ENCODE results near the gene COL6A3. TPM values are rescaled to one million over a fixed set of nuclear protein-coding genes. Genes with fewer than 3 reads are reported as not detected.
"Not testable (repeated sequence)": the region's sequence is repeated elsewhere in the genome, so short reads cannot be mapped to it uniquely, and the experiment has no call there.

COL6A3 gene
- total and polyA plus RNA-seq, 3 experiments from 2014 or later, result 0.56 to 9.5 (median 7.0) TPM

DNA sequence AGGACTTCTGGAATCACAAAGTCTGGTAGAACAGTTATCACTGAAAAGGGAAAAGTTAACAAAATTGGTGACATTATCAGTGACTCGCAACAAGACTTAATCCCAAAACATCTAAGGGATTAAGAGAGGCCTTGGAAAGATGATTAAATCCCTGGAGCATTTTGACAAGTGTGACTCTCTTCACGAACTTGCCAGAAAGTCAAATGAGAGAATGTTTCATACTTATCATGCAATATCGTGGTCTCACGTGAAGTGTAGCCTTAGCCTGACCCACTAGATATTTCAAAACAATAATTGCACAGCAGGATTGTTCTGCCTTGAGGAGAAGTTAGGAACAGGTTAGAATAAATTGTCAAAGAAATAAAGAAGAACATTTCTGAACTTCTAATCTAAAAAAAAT is 104.5 kb downstream of the COL6A3 start:
- Histone ChIP-seq H3K4me3 (ENCODE audit: low read length) (no peak overlapping the region), H3K4me1 (ENCODE audit: insufficient read depth, low read length) (no peaks in the 10 kb centered on the region), H3K27me3 (ENCODE audit: insufficient read depth, low read length, poor library complexity, severe bottlenecking) (no peaks in the 10 kb centered on the region), H3K27ac (ENCODE audit: low read depth, low read length) (no peak overlapping the region), H3K36me3 (ENCODE audit: insufficient read depth, low read length) (no peaks in the 10 kb centered on the region), H3K9me3 (ENCODE audit: low read length) (no peaks in the 10 kb centered on the region)
- Mint-ChIP-seq H3K27me3 (peaks cover 2 to 16% of the 10 kb centered on the region in 2 donors), H3K4me1 (no peaks in the 10 kb centered on the region), H3K36me3 (no peaks in the 10 kb centered on the region), H3K27ac (no peak overlapping the region), H3K4me3 (no peak overlapping the region), H3K9me3 (peaks cover 0 to 2% (median 0%) of the 10 kb centered on the region in 5 donors)
- POLR2A ChIA-PET, result no interaction called here
- CTCF ChIA-PET, result no interaction called here
- DNase-seq, result no peak

DNA sequence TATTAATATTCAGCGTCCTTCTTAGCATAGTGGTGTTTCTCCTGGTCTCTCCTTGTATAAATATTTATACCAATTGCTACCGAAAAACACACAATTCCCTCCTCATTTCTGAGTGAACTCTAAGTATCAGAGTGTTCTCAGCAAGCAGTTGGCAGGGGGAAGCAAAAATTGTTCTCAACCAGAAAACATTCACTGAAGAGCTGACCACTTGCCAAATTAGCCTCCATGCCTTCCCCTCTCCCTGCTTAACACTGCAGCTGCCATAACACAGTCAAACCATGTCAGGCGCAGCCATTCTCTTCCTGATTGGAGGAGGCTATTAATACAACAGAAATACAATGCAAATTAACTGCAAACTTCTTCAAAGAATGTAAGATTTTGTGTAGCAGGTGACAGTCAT is 105.0 kb downstream of the COL6A3 start:
- Histone ChIP-seq H3K9me3 (ENCODE audit: low read length) (no peaks in the 10 kb centered on the region), H3K27ac (ENCODE audit: low read depth, low read length) (no peak overlapping the region), H3K4me3 (ENCODE audit: low read length) (no peak overlapping the region), H3K4me1 (ENCODE audit: insufficient read depth, low read length) (no peaks in the 10 kb centered on the region), H3K27me3 (ENCODE audit: insufficient read depth, low read length, poor library complexity, severe bottlenecking) (no peaks in the 10 kb centered on the region), H3K36me3 (ENCODE audit: insufficient read depth, low read length) (no peaks in the 10 kb centered on the region)
- no peak overlapping the region for H3K4me3 Mint-ChIP-seq
- no peaks in the 10 kb centered on the region for H3K36me3 Mint-ChIP-seq
- no peak overlapping the region for H3K27ac Mint-ChIP-seq
- ChIA-PET POLR2A (no interaction called here), CTCF (no interaction called here)
- no peaks in the 10 kb centered on the region for H3K4me1 Mint-ChIP-seq
- peaks cover 2 to 16% of the 10 kb centered on the region in 2 donors for H3K27me3 Mint-ChIP-seq
- peaks cover 0 to 2% (median 0%) of the 10 kb centered on the region in 5 donors for H3K9me3 Mint-ChIP-seq
- DNase-seq, result no peak

GRCh38 chr2:237307474-237307873 is 106.5 kb downstream of the COL6A3 start:
- ChIA-PET POLR2A (no interaction called here), CTCF (no interaction called here)
- no peaks in the 10 kb centered on the region for H3K27me3 ChIP-seq (ENCODE audit: insufficient read depth, low read length, poor library complexity, severe bottlenecking)
- H3K4me3 ChIP-seq (ENCODE audit: low read length), result no peak overlapping the region
- no peak for DNase-seq
- Mint-ChIP-seq H3K36me3 (no peaks in the 10 kb centered on the region), H3K9me3 (peaks cover 0 to 4% (median 0%) of the 10 kb centered on the region in 5 donors), H3K4me1 (no peaks in the 10 kb centered on the region), H3K27ac (no peak overlapping the region), H3K4me3 (no peak overlapping the region), H3K27me3 (peaks cover 2 to 16% of the 10 kb centered on the region in 2 donors)
- no peaks in the 10 kb centered on the region for H3K9me3 ChIP-seq (ENCODE audit: low read length)
- H3K27ac ChIP-seq (ENCODE audit: low read depth, low read length), result no peak overlapping the region
- no peaks in the 10 kb centered on the region for H3K4me1 ChIP-seq (ENCODE audit: insufficient read depth, low read length)
- H3K36me3 ChIP-seq (ENCODE audit: insufficient read depth, low read length), result no peaks in the 10 kb centered on the region

DNA sequence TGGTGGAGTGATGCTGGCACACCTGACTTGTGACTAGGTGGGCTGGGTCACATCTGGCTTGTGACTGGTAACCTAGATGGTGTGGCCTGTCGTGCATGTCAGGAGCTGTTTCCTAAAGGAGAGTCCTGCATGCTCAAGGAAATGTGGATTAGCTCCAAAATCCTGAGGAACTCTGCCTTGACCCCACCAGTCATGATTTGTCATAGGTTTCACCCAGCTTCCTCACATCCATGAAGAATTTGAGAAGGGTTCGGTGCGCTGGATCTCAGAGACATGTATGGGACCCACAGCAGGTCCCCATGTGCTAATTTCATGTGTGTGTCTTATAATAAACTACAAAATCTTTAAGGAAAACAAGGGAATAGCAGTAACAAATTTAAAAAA is 107.2 kb downstream of the COL6A3 start:
- H3K27me3 Mint-ChIP-seq, result peaks cover 2 to 16% of the 10 kb centered on the region in 2 donors
- H3K27ac Mint-ChIP-seq, result no peak overlapping the region
- DNase-seq, result no peak
- Histone ChIP-seq H3K27ac (ENCODE audit: low read depth, low read length) (no peak overlapping the region), H3K27me3 (ENCODE audit: insufficient read depth, low read length, poor library complexity, severe bottlenecking) (no peaks in the 10 kb centered on the region), H3K4me3 (ENCODE audit: low read length) (no peak overlapping the region), H3K9me3 (ENCODE audit: low read length) (no peaks in the 10 kb centered on the region), H3K4me1 (ENCODE audit: insufficient read depth, low read length) (no peaks in the 10 kb centered on the region), H3K36me3 (ENCODE audit: insufficient read depth, low read length) (no peaks in the 10 kb centered on the region)
- ChIA-PET POLR2A (no interaction called here), CTCF (no interaction called here)
- peaks cover 0 to 4% (median 0%) of the 10 kb centered on the region in 5 donors for H3K9me3 Mint-ChIP-seq
- no peak overlapping the region for H3K4me3 Mint-ChIP-seq
- no peaks in the 10 kb centered on the region for H3K36me3 Mint-ChIP-seq
- H3K4me1 Mint-ChIP-seq, result no peaks in the 10 kb centered on the region

- Mint-ChIP-seq H3K4me1 (no peaks in the 10 kb centered on the region), H3K36me3 (no peaks in the 10 kb centered on the region), H3K9me3 (peaks cover 0 to 4% (median 0%) of the 10 kb centered on the region in 5 donors), H3K4me3 (no peak overlapping the region), H3K27ac (no peak overlapping the region), H3K27me3 (peaks cover 2 to 16% of the 10 kb centered on the region in 2 donors)
- Histone ChIP-seq H3K27ac (ENCODE audit: low read depth, low read length) (no peak overlapping the region), H3K4me3 (ENCODE audit: low read length) (no peak overlapping the region), H3K27me3 (ENCODE audit: insufficient read depth, low read length, poor library complexity, severe bottlenecking) (no peaks in the 10 kb centered on the region), H3K9me3 (ENCODE audit: low read length) (no peaks in the 10 kb centered on the region), H3K4me1 (ENCODE audit: insufficient read depth, low read length) (no peaks in the 10 kb centered on the region), H3K36me3 (ENCODE audit: insufficient read depth, low read length) (no peaks in the 10 kb centered on the region)
- POLR2A ChIA-PET, result no interaction called here
- CTCF ChIA-PET, result no interaction called here
- DNase-seq, result no peak
These were observed 107.7 kb downstream of the COL6A3 start for GRCh38 chr2:237306083-237306786.

DNA sequence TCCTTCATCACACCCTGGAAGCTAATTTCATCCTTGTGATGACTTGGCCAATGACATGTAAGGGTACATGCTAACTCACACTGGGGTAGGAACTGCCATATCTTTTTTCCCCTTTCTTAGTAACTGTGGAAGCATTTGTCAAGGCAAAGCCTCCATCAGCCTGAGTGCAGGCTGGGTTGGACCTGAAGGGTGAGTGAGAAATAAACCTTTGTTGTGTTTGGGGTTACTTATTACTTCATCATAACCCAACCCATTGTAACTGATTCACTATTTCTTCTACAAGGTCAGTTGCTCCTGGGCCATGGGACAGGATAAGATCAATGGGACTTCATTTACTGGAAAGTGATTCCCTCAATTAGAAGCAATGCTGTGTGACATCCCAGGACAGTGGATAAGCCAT is 108.4 kb downstream of the COL6A3 start:
- ChIA-PET CTCF (no interaction called here), POLR2A (no interaction called here)
- H3K4me3 ChIP-seq (ENCODE audit: low read length), result no peak overlapping the region
- Mint-ChIP-seq H3K27me3 (peaks cover 5 to 19% of the 10 kb centered on the region in 2 donors), H3K9me3 (peaks cover 0 to 4% (median 0%) of the 10 kb centered on the region in 5 donors), H3K36me3 (no peaks in the 10 kb centered on the region), H3K4me1 (no peaks in the 10 kb centered on the region), H3K27ac (no peak overlapping the region), H3K4me3 (no peak overlapping the region)
- no peaks in the 10 kb centered on the region for H3K9me3 ChIP-seq (ENCODE audit: low read length)
- no peaks in the 10 kb centered on the region for H3K36me3 ChIP-seq (ENCODE audit: insufficient read depth, low read length)
- H3K4me1 ChIP-seq (ENCODE audit: insufficient read depth, low read length), result no peaks in the 10 kb centered on the region
- H3K27me3 ChIP-seq (ENCODE audit: insufficient read depth, low read length, poor library complexity, severe bottlenecking), result no peaks in the 10 kb centered on the region
- no peak for DNase-seq
- no peak overlapping the region for H3K27ac ChIP-seq (ENCODE audit: low read depth, low read length)

DNA sequence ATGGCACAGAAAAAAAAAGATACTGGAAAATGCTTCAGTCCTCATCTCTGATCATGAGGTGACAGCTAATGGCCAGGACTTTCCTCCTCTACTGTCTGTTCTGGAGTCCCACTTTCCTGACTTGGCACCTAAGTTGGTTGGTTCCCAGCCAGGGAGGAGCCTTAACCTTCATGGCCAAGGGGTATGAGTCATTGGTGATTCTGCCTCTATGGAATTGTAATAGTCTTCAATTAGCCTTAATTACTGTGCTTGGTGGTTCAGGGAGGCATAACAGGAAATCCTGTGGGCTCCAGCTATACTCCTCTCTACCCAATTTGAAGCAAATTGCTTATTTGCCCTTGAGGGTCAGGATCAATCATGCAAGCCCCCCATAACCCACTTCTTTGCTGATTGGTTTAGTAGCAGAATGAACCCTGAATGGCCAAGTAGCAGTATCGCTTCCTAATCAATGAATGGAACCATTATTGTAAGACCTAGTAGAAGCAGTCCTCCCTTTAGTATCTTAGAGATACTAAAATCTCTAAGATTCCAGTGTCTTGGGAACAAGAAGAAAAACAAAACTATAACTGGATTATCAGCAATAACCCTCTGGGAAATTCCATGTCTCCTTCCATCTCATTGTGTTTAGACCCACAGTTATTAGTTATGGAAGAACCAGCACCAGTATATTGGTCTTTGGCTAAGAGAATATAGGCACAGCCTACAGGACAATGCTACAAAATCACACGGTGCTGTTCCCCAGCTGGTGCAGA is 109.0 kb downstream of the COL6A3 start:
- ChIA-PET POLR2A (no interaction called here), CTCF (no interaction called here)
- no peak for DNase-seq
- no peak overlapping the region for H3K27ac Mint-ChIP-seq
- no peaks in the 10 kb centered on the region for H3K36me3 Mint-ChIP-seq
- H3K4me1 Mint-ChIP-seq, result no peaks in the 10 kb centered on the region
- Histone ChIP-seq H3K36me3 (ENCODE audit: insufficient read depth, low read length) (no peaks in the 10 kb centered on the region), H3K9me3 (ENCODE audit: low read length) (no peaks in the 10 kb centered on the region), H3K4me1 (ENCODE audit: insufficient read depth, low read length) (no peaks in the 10 kb centered on the region), H3K27ac (ENCODE audit: low read depth, low read length) (no peak overlapping the region), H3K27me3 (ENCODE audit: insufficient read depth, low read length, poor library complexity, severe bottlenecking) (no peaks in the 10 kb centered on the region), H3K4me3 (ENCODE audit: low read length) (no peak overlapping the region)
- H3K9me3 Mint-ChIP-seq, result peaks cover 0 to 4% (median 0%) of the 10 kb centered on the region in 5 donors
- no peak overlapping the region for H3K4me3 Mint-ChIP-seq
- H3K27me3 Mint-ChIP-seq, result peaks cover 5 to 21% of the 10 kb centered on the region in 2 donors

DNA sequence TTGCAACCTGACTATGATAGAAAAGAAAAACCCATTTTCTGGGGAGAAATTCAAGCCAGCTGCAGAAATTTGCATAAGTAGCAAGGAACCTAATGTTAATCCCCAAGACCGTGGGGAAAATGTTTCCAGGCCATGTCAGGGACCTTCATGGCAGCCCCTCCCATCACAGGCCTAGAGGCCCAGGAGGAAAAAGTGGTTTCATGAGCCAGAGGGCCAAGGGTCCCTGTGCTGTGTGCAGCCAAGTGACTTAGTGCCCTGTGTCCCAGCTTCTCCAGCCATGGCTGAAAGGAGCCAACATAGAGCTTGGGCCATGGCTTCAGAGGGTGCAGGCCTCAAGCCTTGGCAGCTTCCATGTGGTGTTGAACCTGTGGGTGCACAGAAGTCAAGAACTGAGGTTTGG is 110.7 kb downstream of the COL6A3 start:
- H3K36me3 ChIP-seq (ENCODE audit: insufficient read depth, low read length); H3K27ac ChIP-seq (ENCODE audit: low read depth, low read length); H3K4me1 ChIP-seq (ENCODE audit: insufficient read depth, low read length); H3K36me3 Mint-ChIP-seq; POLR2A ChIA-PET; H3K9me3 ChIP-seq (ENCODE audit: low read length); H3K4me1 Mint-ChIP-seq; H3K4me3 Mint-ChIP-seq; H3K9me3 Mint-ChIP-seq; H3K4me3 ChIP-seq (ENCODE audit: low read length); DNase-seq; CTCF ChIA-PET; H3K27me3 ChIP-seq (ENCODE audit: insufficient read depth, low read length, poor library complexity, severe bottlenecking); H3K27ac Mint-ChIP-seq: not testable (repeated sequence)
- H3K27me3 Mint-ChIP-seq, result peaks cover 7 to 21% of the 10 kb centered on the region in 2 donors
